ENCODE data around the gene UTP14A. TPM values are rescaled to one million over a fixed set of nuclear protein-coding genes. Genes with fewer than 3 reads are reported as not detected.

The UTP14A gene, protein sequence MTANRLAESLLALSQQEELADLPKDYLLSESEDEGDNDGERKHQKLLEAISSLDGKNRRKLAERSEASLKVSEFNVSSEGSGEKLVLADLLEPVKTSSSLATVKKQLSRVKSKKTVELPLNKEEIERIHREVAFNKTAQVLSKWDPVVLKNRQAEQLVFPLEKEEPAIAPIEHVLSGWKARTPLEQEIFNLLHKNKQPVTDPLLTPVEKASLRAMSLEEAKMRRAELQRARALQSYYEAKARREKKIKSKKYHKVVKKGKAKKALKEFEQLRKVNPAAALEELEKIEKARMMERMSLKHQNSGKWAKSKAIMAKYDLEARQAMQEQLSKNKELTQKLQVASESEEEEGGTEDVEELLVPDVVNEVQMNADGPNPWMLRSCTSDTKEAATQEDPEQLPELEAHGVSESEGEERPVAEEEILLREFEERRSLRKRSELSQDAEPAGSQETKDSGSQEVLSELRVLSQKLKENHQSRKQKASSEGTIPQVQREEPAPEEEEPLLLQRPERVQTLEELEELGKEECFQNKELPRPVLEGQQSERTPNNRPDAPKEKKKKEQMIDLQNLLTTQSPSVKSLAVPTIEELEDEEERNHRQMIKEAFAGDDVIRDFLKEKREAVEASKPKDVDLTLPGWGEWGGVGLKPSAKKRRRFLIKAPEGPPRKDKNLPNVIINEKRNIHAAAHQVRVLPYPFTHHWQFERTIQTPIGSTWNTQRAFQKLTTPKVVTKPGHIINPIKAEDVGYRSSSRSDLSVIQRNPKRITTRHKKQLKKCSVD
- total RNA-seq (2016; rRNA removed; fragmentation: Illumina TruSeq; extraction: Trizol) (19.0 and 27.4 TPM in 2 replicates), polyA plus RNA-seq (2011; rRNA removed) (6.5 and 7.4 TPM in 2 replicates), polyA minus RNA-seq (2011; rRNA and poly(A)+ RNA removed; ENCODE audit: low replicate concordance) (2.9 and 17.8 TPM in 2 replicates), Bru-seq, nascent RNA (percentile 73 among the genes with signal in this experiment), BruChase-seq, experiment 1, labeled RNA remaining after a 6-hour chase (percentile 77 among the genes with signal in this experiment), BruChase-seq, experiment 2, labeled RNA remaining after a 2-hour chase (percentile 74 among the genes with signal in this experiment)
- total RNA-seq (2016; cell fraction: cytosol; rRNA removed; fragmentation: Illumina TruSeq; extraction: Trizol; ENCODE audit: low read depth): 4.3 and 5.6 TPM in 2 replicates
- 17.7 and 27.6 TPM in 2 replicates for total RNA-seq (2016; cell fraction: insoluble cytoplasmic fraction; rRNA removed; fragmentation: Illumina TruSeq; extraction: Trizol)
- 8.7 and 10.1 TPM in 2 replicates for total RNA-seq (2016; cell fraction: membrane; rRNA removed; fragmentation: Illumina TruSeq; extraction: Trizol)
- 12.9 and 14.4 TPM in 2 replicates for total RNA-seq (2016; cell fraction: nucleus; rRNA removed; fragmentation: Illumina TruSeq; extraction: Trizol)
- polyA plus RNA-seq (2011; cell fraction: cytosol; rRNA removed): 4.2 and 5.6 TPM in 2 replicates
- polyA plus RNA-seq (2011; cell fraction: nucleus; rRNA removed): 4.1 and 4.8 TPM in 2 replicates
- polyA plus RNA-seq (2012): 7.9 and 10.3 TPM in 2 replicates
- 3.1 and 3.5 TPM in 2 replicates for polyA plus RNA-seq (2016; cell fraction: cytosol; fragmentation: Illumina TruSeq; extraction: Trizol; ENCODE audit: low read depth)
- polyA plus RNA-seq (2016; cell fraction: insoluble cytoplasmic fraction; fragmentation: Illumina TruSeq; extraction: Trizol; ENCODE audit: low read depth): 29.5 and 29.7 TPM in 2 replicates
- 5.1 and 6.8 TPM in 2 replicates for polyA plus RNA-seq (2016; cell fraction: membrane; fragmentation: Illumina TruSeq; extraction: Trizol; ENCODE audit: low read depth)
- polyA plus RNA-seq (2016; cell fraction: nucleus; fragmentation: Illumina TruSeq; extraction: Trizol; ENCODE audit: insufficient read depth, low read depth): 18.6 and 20.7 TPM in 2 replicates
- polyA minus RNA-seq (2011; cell fraction: cytosol; rRNA and poly(A)+ RNA removed): 5.4 and 5.9 TPM in 2 replicates
- polyA minus RNA-seq (2011; cell fraction: nucleus; rRNA and poly(A)+ RNA removed): 7.0 and 9.8 TPM in 2 replicates
- long read RNA-seq, experiment 1, transcript UTP14A-201 (15 exons, 2,488 nt): major isoform, 13 of 23 reads
- long read RNA-seq, experiment 1, partial matches to known transcripts: 9 of 23 reads
- long read RNA-seq, experiment 1, other reads (novel, unspliced or antisense): 1 of 23 reads
- long read RNA-seq, experiment 2, transcript UTP14A-201 (15 exons, 2,488 nt): major isoform, 19 of 43 reads
- long read RNA-seq, experiment 2, partial matches to known transcripts: 19 of 43 reads
- long read RNA-seq, experiment 2, other reads (novel, unspliced or antisense): 5 of 43 reads

DNA sequence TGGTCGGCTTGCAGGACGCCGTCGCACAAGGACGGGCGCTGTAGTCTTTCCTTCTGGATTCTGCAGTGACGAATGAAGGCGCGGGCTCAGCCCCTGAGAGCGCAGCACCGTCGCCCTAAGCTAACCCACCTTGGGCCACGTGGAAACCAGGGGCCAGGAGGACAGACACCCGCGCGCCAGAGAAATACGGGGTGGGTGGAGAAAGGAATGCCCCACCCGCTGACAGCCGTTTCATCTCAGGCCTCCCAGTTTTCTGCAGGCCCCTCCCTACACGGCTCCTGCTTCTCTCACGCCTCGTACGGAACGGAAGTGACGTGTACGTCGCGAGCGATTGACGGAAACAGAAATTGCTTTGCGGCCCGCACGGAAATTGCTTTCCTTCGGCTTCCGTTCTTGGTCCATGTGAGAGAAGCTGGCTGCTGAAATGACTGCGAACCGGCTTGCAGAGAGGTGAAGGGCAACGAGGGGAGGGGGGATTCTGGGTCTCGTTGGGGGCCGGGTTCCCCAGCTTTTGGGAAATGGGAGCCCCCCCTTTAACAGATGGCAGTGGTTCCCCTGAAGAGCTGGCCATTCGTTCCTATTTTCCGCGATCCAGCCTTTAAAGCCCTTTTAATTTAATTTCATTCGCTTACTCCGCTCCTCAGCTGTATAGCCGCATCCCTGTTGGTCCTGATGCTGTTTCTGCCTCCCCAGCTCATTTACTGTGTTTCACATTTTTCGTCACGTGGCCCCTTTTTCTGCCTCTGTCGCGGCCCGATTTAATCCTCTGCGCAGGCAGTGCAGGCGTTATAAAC, at the start of gene UTP14A:
UTP14A (plus strand) TSS at position 378 of the 794 bp plus-strand sequence; CDS start at position 425, 47 bp downstream.
- FAIRE-seq (peak; percentile 99), DNase-seq (ENCODE audit: low spot score) (peak; percentile 87), ATAC-seq (peak; percentile 98)
- H3K27ac ChIP-seq (ENCODE audit: extremely low read length, insufficient read depth, low read length): peak within 1 kb of the TSS; percentile 71
- no peaks in the 10 kb centered on the region for H3K4me1 ChIP-seq (ENCODE audit: insufficient read depth, low read length)
- intact Hi-C loops (cut with micrococcal nuclease; ENCODE audit: unreplicated experiment) (loop anchor here (10.0 kb wide), 1 partner anchor 61 kb away; the partner anchor contains the start of gene ZDHHC9), in situ Hi-C loops (cut with HindIII; ENCODE audit: extremely low pct_ligation_motif_present, low pct_unique_long_range_greater_than_20kb) (loop anchor here (10.0 kb wide), 1 partner anchor 61 kb away; the partner anchor contains the start of gene ZDHHC9)
- H3K4me3 ChIP-seq (replicated peaks in 1 of 3; ENCODE audit: insufficient read depth in 1 of 3, low read depth in 2 of 3, low read length in 3 of 3): peak within 1 kb of the TSS; percentile 67 to 82 (median 72)
- POLR2A ChIA-PET: interaction anchor here (0.7 to 1.5 kb wide), 5 partner anchors 12 to 55 kb away, joined by 3 to 5 read pairs (median 3); no protein-coding TSS in a partner anchor
- H3K4me2 ChIP-seq (ENCODE audit: low read depth, low read length): peak within 1 kb of the TSS; percentile 73
- H3K9ac ChIP-seq (ENCODE audit: insufficient read depth, low read depth, low read length): peak within 1 kb of the TSS; percentile 78
- H4K20me1 ChIP-seq (ENCODE audit: insufficient read depth, low read length): no peaks in the 10 kb centered on the region
- BruUV-seq (replicated peaks): TSS peak; percentile 80
- CTCF ChIA-PET (ENCODE audit: low intra/inter-chr PET ratio, low total read pairs): no interaction called here
- no peaks in the 10 kb centered on the region for H3K9me3 ChIP-seq (ENCODE audit: low read length)
- H3K79me2 ChIP-seq (ENCODE audit: insufficient read depth, low read length): peaks cover 10% of the 10 kb centered on the region
- no peaks in the 10 kb centered on the region for H3K27me3 ChIP-seq (ENCODE audit: control insufficient read depth in 1 of 2, insufficient read depth in 2 of 2, low read length in 2 of 2)
- no peak within 1 kb of the TSS for H2AFZ ChIP-seq (ENCODE audit: low read length)
- H3K36me3 ChIP-seq (replicated peaks in 1 of 2; ENCODE audit: control insufficient read depth in 1 of 2, insufficient read depth in 2 of 2, low read length in 2 of 2): peaks cover 3 to 12% of the 10 kb centered on the region in 2 experiments; a peak in 3 of 5 replicates
- WGBS (ENCODE audit: low lambda C conversion rate): 0% methylated on average over 9 of the region's 53 CpGs
- TF ChIP-seq ZSCAN9 (CRISPR knock-in tag; IDR thresholded peaks at IDR 0.05; ENCODE audit: borderline replicate concordance): no peak
- no peak for TF ChIP-seq ZFYVE20 (CRISPR knock-in tag; IDR thresholded peaks at IDR 0.05; ENCODE audit: borderline replicate concordance, low read depth)
- TF ChIP-seq ZNF101 (CRISPR knock-in tag; IDR thresholded peaks at IDR 0.05; ENCODE audit: borderline replicate concordance, low read depth): no peak
- TF ChIP-seq ZNF331 (CRISPR knock-in tag; IDR thresholded peaks at IDR 0.05): no peak
- no peak for TF ChIP-seq ZNF44 (CRISPR knock-in tag; IDR thresholded peaks at IDR 0.05)
- TF ChIP-seq TCF7L2 (IDR thresholded peaks at IDR 0.05; ENCODE audit: low read depth, low read length): no peak
- TF ChIP-seq MEIS1 (CRISPR knock-in tag; IDR thresholded peaks at IDR 0.05; ENCODE audit: borderline replicate concordance): peak; percentile 61; the same call in 1 of the 2 replicates
- 0 out of 2 replicates have a peak, but pooled peaks have one; percentile 24 for TF ChIP-seq PAXIP1 (CRISPR knock-in tag; conservative IDR thresholded peaks at IDR 0.05)
- TF ChIP-seq ZNF557 (CRISPR knock-in tag; IDR thresholded peaks at IDR 0.05): no peak
- TF ChIP-seq ZNF33A (CRISPR knock-in tag; IDR thresholded peaks at IDR 0.05; ENCODE audit: borderline replicate concordance): no peak
- TF ChIP-seq HOXD1 (CRISPR knock-in tag; IDR thresholded peaks at IDR 0.05): no peak

Data from HepG2 (cell line).